Measurements from ENCODE around the gene MMD. TPM values are rescaled to one million over a fixed set of nuclear protein-coding genes. Genes with fewer than 3 reads are reported as not detected.

Gene MMD
- total RNA-seq, 1 donor from 2014 or later = 16.0 TPM

DNA sequence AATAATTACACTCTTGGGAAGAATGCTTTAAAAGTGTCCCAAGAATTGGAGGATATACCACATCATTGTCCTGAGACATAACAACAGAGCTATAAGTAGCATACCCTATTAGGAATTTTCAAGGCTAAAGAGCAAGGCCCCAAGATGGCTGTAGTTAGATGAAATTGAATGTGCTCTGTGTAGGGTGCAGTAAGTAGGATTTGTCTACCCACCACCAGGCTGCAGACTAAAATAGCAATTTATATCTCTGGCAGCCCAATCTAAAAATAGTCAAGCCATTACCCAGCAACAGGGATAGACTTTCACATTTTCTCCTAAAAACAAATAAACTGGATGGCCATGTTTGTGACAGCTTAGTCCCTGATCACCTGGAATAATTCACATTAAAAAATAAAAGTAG is 5.6 kb downstream of the MMD start:
- intact Hi-C loops (cut with DNase I) = no loop called here
- TF ChIP-seq CTCF (IDR thresholded peaks at IDR 0.05) = no peak
- no peak overlapping the region for H3K27ac ChIP-seq
- no peak overlapping the region for H3K4me3 ChIP-seq
- DNase-seq (no peak), ATAC-seq (no peak)
- H3K36me3 ChIP-seq = peaks cover under 1% of the 10 kb centered on the region
- no peaks in the 10 kb centered on the region for H3K9me3 ChIP-seq
- no peaks in the 10 kb centered on the region for H3K27me3 ChIP-seq
- peaks cover 12% of the 10 kb centered on the region for H3K4me1 ChIP-seq

DNA sequence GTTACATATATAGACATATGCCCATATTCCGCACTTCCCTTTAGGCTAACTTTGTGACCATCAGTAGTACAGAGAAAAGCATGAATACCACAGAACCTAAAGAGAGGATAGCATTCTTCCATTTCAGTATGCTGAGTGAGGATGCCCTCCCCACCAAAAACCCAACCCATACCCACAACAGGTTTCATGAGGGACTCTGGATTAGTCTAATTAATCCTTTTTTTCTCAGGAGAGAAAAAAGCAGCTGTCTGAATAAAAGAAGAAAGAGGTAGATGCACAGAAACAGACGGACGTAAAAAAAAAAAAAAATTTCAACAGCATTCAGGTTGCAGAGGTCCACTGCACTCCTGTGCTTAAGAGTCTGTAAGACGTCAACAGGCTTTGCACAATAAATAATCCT is 6.7 kb downstream of the MMD start:
- no peak for ATAC-seq
- Histone ChIP-seq H3K4me3 (no peak overlapping the region), H3K36me3 (peaks cover 11% of the 10 kb centered on the region), H3K27ac (no peak overlapping the region), H3K9me3 (no peaks in the 10 kb centered on the region), H3K27me3 (no peaks in the 10 kb centered on the region), H3K4me1 (peaks cover 7% of the 10 kb centered on the region)
- DNase-seq = no peak
- intact Hi-C loops (cut with DNase I) = no loop called here
- TF ChIP-seq CTCF (IDR thresholded peaks at IDR 0.05) = no peak

DNA sequence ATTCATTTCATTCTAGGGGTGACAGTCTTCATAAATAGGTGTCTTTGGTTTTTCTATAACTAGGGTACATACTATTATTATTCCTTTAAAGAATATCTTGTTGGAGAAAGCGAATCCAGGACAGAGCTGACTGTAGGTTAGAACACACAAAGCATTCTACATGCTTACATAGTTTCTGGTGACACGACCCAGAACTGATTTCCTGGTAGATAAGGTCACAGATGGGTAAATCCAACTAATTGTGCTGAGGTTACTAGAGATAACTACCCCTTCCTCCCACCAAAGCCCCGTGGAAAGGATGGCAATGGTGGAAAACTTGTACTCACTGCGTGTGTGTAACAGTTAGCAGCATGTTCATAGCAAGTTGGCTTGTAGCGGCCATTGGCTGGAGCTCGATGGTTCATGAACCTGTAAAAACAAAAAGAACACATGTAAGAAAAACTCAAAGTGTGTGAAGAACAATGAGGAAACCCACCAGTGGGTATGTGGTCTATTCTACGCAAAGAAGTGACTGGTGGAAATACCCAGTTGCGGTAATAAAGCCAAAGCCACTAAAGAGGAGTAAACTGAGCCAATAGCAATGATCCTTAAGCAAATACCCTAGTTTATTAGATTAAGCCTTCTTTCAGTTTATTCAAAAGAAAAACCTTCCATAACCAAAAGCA is 7.7 kb downstream of the MMD start:
- no peak for TF ChIP-seq CTCF (IDR thresholded peaks at IDR 0.05)
- no peak for DNase-seq
- Histone ChIP-seq H3K4me3 (no peak overlapping the region), H3K4me1 (no peaks in the 10 kb centered on the region), H3K27ac (no peak overlapping the region), H3K36me3 (peaks cover 21% of the 10 kb centered on the region), H3K9me3 (no peaks in the 10 kb centered on the region), H3K27me3 (no peaks in the 10 kb centered on the region)
- ATAC-seq = no peak
- intact Hi-C loops (cut with DNase I) = no loop called here

DNA sequence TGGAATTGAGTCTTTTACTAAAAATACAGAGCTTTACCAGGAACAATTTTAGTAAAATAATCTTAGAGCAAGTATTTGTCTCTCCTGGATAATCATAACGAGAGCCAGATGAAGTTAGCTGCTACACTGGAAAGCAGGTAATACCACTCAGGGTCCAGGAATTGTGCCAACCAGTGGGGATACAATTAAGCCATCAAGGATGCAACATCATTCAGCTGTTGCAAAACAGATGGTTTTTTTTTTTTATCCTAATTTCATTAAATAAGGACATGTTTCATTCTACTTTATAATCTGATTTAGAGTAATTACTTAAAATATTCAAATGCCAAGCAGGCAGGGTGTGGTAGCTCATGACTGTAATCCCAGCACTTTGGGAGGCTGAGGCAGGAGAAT is 10.2 kb downstream of the MMD start:
- Histone ChIP-seq H3K27ac (no peak overlapping the region), H3K36me3 (peaks cover 22% of the 10 kb centered on the region), H3K27me3 (no peaks in the 10 kb centered on the region), H3K4me3 (no peak overlapping the region), H3K4me1 (no peaks in the 10 kb centered on the region), H3K9me3 (no peaks in the 10 kb centered on the region)
- no peak for TF ChIP-seq CTCF (IDR thresholded peaks at IDR 0.05)
- ATAC-seq (no peak), DNase-seq (no peak)
- intact Hi-C loops (cut with DNase I) = no loop called here

- Histone ChIP-seq H3K9me3 (no peaks in the 10 kb centered on the region), H3K36me3 (peaks cover 25% of the 10 kb centered on the region), H3K27me3 (no peaks in the 10 kb centered on the region), H3K4me1 (no peaks in the 10 kb centered on the region), H3K4me3 (no peak overlapping the region), H3K27ac (no peak overlapping the region)
- ATAC-seq (peak; percentile 60), DNase-seq (no peak)
- TF ChIP-seq CTCF (IDR thresholded peaks at IDR 0.05) = no peak
- intact Hi-C loops (cut with DNase I) = no loop called here
Observed at GRCh38 chr17:55410722-55411462, 10.7 kb downstream of the MMD start.

All from upper lobe of right lung (tissue), 1 donor.